AG09309 (cell line): ENCODE measurements around the gene SPG11.
A peak's percentile ranks its signal among the peaks of the same experiment; 100 is the strongest.
"Not testable (repeated sequence)": the region's sequence is repeated elsewhere in the genome, so short reads cannot be mapped to it uniquely, and the experiment has no call there.

Experiments used
- DNase-seq: peaks from one replicate; pipeline ENCODE4 v3.0.0-alpha.2; 2010; ENCODE audit warnings: low read depth
- H3K4me3 ChIP-seq: 2 replicates; pipeline ENCODE4 v1.5.1; 2011; ENCODE audit warnings: mild to moderate bottlenecking, low read depth, low read length, moderate library complexity; ENCODE audit not compliant: control insufficient read depth
- TF ChIP-seq, protein P1 (sequence below): IDR thresholded peaks from 2 replicates; pipeline ENCODE4 v1.5.1; 2011; ENCODE audit warnings: mild to moderate bottlenecking, low read depth, low read length, inconsistent platforms; ENCODE audit not compliant: insufficient read depth, control insufficient read depth; ENCODE audit errors: missing control alignments

The SPG11 gene

GRCh38 chr15:44710236-44711095 lies 47.0 kb upstream of the SPG11 start:
- DNase-seq = no peak
- TF ChIP-seq, protein P1, sequence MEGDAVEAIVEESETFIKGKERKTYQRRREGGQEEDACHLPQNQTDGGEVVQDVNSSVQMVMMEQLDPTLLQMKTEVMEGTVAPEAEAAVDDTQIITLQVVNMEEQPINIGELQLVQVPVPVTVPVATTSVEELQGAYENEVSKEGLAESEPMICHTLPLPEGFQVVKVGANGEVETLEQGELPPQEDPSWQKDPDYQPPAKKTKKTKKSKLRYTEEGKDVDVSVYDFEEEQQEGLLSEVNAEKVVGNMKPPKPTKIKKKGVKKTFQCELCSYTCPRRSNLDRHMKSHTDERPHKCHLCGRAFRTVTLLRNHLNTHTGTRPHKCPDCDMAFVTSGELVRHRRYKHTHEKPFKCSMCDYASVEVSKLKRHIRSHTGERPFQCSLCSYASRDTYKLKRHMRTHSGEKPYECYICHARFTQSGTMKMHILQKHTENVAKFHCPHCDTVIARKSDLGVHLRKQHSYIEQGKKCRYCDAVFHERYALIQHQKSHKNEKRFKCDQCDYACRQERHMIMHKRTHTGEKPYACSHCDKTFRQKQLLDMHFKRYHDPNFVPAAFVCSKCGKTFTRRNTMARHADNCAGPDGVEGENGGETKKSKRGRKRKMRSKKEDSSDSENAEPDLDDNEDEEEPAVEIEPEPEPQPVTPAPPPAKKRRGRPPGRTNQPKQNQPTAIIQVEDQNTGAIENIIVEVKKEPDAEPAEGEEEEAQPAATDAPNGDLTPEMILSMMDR = peak; percentile 43
- H3K4me3 ChIP-seq = peak overlapping the region; percentile 81

GRCh38 chr15:44706946-44707636 lies 43.6 kb upstream of the SPG11 start:
- H3K4me3 ChIP-seq = no peak overlapping the region
- no peak for DNase-seq
- TF ChIP-seq, protein P1 = no peak

GRCh38 chr15:44706401-44706800 lies 42.9 kb upstream of the SPG11 start:
- DNase-seq = no peak
- H3K4me3 ChIP-seq = no peak overlapping the region
- TF ChIP-seq, protein P1 = no peak

DNA sequence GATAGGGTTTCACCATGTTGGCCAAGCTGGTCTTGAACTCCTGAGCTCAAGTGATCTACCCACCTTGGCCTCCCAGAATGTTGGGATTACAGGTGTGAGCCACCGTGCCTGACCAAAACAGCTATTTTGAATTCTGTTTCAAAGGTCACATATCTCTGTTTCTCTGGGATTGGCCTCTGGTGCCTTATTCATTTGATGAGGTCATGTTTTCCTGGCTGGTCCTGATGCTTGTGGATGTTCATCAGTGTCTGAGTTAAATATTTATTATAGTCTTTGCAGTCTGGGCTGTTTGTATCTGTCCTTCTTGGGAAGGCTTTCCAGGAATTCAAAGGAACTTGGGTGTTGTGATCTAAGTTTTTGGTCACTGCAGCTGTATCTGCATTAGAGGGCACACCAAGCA lies 42.5 kb upstream of the SPG11 start:
- DNase-seq = no peak
- TF ChIP-seq, protein P1 = no peak
- H3K4me3 ChIP-seq = no peak overlapping the region

- not testable (repeated sequence) for H3K4me3 ChIP-seq, DNase-seq
These were observed 37.2 kb upstream of the SPG11 start for GRCh38 chr15:44700676-44701075.

DNA sequence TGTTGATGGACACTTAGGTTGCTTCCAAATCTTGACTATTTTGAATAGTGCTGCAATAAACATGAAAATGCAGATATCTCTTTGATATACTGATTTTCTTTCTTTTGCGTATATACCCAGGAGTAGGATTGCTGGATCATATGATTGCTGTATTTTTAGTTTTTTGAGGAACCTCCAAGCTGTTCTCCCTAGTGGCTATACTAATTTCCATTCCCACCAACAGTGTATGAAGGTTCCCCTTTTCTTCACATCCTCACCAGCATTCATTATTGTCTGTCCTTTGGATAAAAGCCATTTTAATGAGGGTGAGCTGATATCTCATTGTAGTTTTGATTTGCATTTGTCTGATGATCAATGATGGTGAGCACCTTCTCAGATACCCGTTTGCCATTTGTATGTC lies 35.2 kb upstream of the SPG11 start:
- DNase-seq = no peak
- H3K4me3 ChIP-seq = no peak overlapping the region
- TF ChIP-seq, protein P1 = no peak

DNA sequence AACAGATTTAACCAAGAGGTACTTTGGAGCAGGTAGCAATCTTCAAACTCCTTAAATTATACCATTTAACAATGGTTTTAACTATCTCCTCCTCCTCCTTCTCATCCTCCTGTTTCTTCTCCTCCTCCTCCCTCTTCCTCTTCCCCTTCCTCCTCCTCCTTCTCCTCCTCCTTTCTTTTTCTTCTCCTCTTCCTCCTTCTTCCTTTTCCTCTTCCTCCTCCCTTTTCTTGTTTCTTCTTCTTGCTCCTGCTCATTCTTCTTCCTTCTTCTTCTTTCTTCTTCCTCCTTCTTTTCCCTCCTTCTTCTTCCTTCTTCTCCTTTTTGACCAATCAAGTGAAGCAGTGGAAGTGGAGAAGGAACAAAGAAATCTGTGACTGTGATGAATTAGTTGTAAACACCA lies 33.6 kb upstream of the SPG11 start:
- TF ChIP-seq, protein P1 = no peak
- no peak for DNase-seq

More for the DNA sequence above, 33.6 kb upstream of the SPG11 start:
- no peak overlapping the region for H3K4me3 ChIP-seq
